PC-3 (cell line): ENCODE data around the gene S100A4.

ENCODE experiments used
- EZH2 ChIP-seq: fragments of 300-600 bp; sonication (generic); IDR thresholded peaks from one replicate; pipeline ENCODE4 v1.6.1; 2017; ENCODE audit warnings: antibody characterized with exemption, mild to moderate bottlenecking, low read length; ENCODE audit not compliant: unreplicated experiment
- EZH2phosphoT487 ChIP-seq: fragments of 300-600 bp; sonication (generic); IDR thresholded peaks from 2 replicates; pipeline ENCODE4 v1.6.1; 2018; ENCODE audit warnings: mild to moderate bottlenecking, antibody characterized with exemption, low read length, borderline replicate concordance
- TF ChIP-seq, protein P1 (sequence below): fragments of 300-600 bp; sonication (generic); conservative IDR thresholded peaks from 2 replicates; pipeline ENCODE4 v1.5.1; 2017; ENCODE audit warnings: antibody characterized with exemption, low read depth, mild to moderate bottlenecking, low read length

DNA sequence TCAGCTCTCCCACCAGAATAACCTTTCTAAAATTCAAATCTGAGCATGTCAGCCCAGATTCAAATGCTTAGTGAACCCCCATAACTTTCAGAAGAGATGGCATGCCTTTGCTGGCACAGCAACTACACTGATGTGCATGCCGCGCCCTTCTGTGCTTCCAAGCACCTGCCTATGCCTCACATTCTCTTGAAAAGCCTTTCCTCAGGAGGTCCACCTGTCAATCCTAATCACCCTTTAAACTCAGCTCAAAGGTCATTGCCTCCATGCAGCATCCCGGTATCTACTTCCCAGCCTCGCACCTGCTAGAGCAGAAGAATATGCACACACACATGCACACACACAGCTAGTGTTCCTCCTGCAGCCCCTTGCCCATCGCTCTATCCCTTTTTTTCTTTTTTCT, 25.3 kb upstream of the S100A4 start:
- TF ChIP-seq, protein P1, sequence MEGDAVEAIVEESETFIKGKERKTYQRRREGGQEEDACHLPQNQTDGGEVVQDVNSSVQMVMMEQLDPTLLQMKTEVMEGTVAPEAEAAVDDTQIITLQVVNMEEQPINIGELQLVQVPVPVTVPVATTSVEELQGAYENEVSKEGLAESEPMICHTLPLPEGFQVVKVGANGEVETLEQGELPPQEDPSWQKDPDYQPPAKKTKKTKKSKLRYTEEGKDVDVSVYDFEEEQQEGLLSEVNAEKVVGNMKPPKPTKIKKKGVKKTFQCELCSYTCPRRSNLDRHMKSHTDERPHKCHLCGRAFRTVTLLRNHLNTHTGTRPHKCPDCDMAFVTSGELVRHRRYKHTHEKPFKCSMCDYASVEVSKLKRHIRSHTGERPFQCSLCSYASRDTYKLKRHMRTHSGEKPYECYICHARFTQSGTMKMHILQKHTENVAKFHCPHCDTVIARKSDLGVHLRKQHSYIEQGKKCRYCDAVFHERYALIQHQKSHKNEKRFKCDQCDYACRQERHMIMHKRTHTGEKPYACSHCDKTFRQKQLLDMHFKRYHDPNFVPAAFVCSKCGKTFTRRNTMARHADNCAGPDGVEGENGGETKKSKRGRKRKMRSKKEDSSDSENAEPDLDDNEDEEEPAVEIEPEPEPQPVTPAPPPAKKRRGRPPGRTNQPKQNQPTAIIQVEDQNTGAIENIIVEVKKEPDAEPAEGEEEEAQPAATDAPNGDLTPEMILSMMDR = no peak
- TF ChIP-seq EZH2 (no peak), EZH2phosphoT487 (no peak)
